ENCODE results near the gene SLC10A7.

DNA sequence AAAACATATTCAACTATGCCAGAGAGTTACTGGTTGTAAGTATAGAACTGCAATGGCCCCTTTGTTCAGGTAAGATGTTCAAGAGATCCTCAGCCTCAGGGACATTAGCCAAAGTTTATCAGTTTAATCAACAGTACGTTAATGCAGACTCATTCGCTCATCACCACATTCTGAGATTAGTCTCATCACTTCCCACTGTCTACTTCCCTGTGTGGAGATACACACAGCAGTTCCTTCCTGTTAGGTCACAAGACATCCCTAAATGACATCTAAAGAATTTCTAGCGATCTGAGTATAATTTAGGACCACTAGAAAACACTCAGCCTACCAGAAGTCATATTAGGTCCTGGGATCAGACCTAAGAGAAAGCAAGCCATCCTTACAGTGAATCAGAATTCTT lies 10.4 kb downstream of the SLC10A7 start:
- TF ChIP-seq, protein P1, sequence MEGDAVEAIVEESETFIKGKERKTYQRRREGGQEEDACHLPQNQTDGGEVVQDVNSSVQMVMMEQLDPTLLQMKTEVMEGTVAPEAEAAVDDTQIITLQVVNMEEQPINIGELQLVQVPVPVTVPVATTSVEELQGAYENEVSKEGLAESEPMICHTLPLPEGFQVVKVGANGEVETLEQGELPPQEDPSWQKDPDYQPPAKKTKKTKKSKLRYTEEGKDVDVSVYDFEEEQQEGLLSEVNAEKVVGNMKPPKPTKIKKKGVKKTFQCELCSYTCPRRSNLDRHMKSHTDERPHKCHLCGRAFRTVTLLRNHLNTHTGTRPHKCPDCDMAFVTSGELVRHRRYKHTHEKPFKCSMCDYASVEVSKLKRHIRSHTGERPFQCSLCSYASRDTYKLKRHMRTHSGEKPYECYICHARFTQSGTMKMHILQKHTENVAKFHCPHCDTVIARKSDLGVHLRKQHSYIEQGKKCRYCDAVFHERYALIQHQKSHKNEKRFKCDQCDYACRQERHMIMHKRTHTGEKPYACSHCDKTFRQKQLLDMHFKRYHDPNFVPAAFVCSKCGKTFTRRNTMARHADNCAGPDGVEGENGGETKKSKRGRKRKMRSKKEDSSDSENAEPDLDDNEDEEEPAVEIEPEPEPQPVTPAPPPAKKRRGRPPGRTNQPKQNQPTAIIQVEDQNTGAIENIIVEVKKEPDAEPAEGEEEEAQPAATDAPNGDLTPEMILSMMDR (IDR thresholded peaks at IDR 0.05; ENCODE audit: poor library complexity), result no peak
- TF ChIP-seq EZH2 (IDR thresholded peaks at IDR 0.05; ENCODE audit: borderline replicate concordance) (no peak), EZH2phosphoT487 (IDR thresholded peaks at IDR 0.05; ENCODE audit: low read depth, severe bottlenecking, unreplicated experiment) (no peak)
